ENCODE results near the gene PCDHA1. TPM values are rescaled to one million over a fixed set of nuclear protein-coding genes. Genes with fewer than 3 reads are reported as not detected.

Gene PCDHA1
- total and polyA plus RNA-seq, 9 of the 15 experiments (the other 6 are each of a cell fraction or from before 2014, with no cell fraction given) = not detected

GRCh38 chr5:141039061-141039460 is 253.1 kb downstream of the PCDHA1 start:
- ATAC-seq (no peak), DNase-seq (ENCODE audit: extremely low read depth in 1 of 4, low spot score in 3 of 4) (no peak), FAIRE-seq (no peak)
- no TSS peak for BruUV-seq (replicated peaks)
- no peak overlapping the region for H2AFZ ChIP-seq (ENCODE audit: low read depth, low read length)
- TF ChIP-seq NCOA2 (IDR thresholded peaks at IDR 0.05; ENCODE audit: partially characterized antibody in 2 of 2) = no peak
- no peak for TF ChIP-seq ZNF407 (IDR thresholded peaks at IDR 0.05; ENCODE audit: low read depth)
- no peak for TF ChIP-seq DEAF1 (CRISPR knock-in tag; IDR thresholded peaks at IDR 0.05)
- H3K9me1 ChIP-seq (ENCODE audit: control insufficient read depth, insufficient read depth, low read length) = no peaks in the 10 kb centered on the region
- H3K79me2 ChIP-seq (ENCODE audit: control insufficient read depth, insufficient read depth, low read length) = no peaks in the 10 kb centered on the region
- no peak overlapping the region for H3K27ac ChIP-seq (ENCODE audit: extremely low read depth, low read depth, low read length)
- H4K20me1 ChIP-seq (replicated peaks; ENCODE audit: control insufficient read depth, insufficient read depth, low read length) = no peaks in the 10 kb centered on the region
- H3K4me2 ChIP-seq (ENCODE audit: insufficient read depth, low read length) = no peak overlapping the region
- POLR2A ChIA-PET = no interaction called here
- no peak overlapping the region for H3K9ac ChIP-seq (ENCODE audit: insufficient read depth in 1 of 2, low read depth in 2 of 2, low read length in 2 of 2)
- H3K4me3 ChIP-seq = no peak overlapping the region
- no peaks in the 10 kb centered on the region for H3K4me1 ChIP-seq (replicated peaks in 1 of 2; ENCODE audit: control insufficient read depth in 2 of 2, insufficient read depth in 2 of 2, low read length in 2 of 2)
- H3K27me3 ChIP-seq (ENCODE audit: control insufficient read depth in 2 of 2, insufficient read depth in 2 of 2, low read length in 2 of 2) = no peaks in the 10 kb centered on the region
- CTCF ChIA-PET (ENCODE audit: low intra/inter-chr PET ratio) = no interaction called here
- no peaks in the 10 kb centered on the region for H3K36me3 ChIP-seq (ENCODE audit: control insufficient read depth, insufficient read depth, low read length)
- in situ Hi-C loops (cut with MboI) = no loop called here
- H3K9me3 ChIP-seq (replicated peaks; ENCODE audit: control insufficient read depth, insufficient read depth, low read depth, low read length) = peaks cover 5% of the 10 kb centered on the region
- intact Hi-C loops (cut with micrococcal nuclease) = no loop called here

Measured in K562 (cell line).